Measurements from ENCODE around the gene OLIG2.

Gene OLIG2

DNA sequence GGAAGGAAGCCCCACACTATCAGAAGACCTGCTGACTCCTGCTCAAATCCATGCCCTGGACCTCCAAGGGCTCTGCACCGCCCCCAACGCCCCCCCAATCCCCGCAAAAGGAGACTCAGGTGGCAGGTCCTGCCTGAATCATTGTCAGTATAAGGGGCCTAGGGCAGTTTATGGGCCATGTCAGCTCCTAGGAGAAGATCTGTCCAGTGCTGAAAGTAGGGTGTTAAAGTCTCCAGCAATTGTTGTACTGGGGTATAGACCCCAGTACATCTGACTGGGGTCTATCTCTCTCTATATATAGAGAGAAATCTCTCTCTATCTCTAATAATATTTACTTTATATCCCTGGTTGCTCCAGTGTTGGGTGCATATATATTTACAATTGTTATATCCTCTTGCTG lies 12.1 kb upstream of the OLIG2 start:
- no peak overlapping the region for H3K4me3 Mint-ChIP-seq
- no peak overlapping the region for H3K27ac Mint-ChIP-seq
- peaks cover 53% of the 10 kb centered on the region for H3K27me3 Mint-ChIP-seq (ENCODE audit: low read depth)
- no peaks in the 10 kb centered on the region for H3K4me1 Mint-ChIP-seq (ENCODE audit: low read depth)
- no peaks in the 10 kb centered on the region for H3K9me3 Mint-ChIP-seq
- no peaks in the 10 kb centered on the region for H3K36me3 Mint-ChIP-seq (ENCODE audit: low read depth)

DNA sequence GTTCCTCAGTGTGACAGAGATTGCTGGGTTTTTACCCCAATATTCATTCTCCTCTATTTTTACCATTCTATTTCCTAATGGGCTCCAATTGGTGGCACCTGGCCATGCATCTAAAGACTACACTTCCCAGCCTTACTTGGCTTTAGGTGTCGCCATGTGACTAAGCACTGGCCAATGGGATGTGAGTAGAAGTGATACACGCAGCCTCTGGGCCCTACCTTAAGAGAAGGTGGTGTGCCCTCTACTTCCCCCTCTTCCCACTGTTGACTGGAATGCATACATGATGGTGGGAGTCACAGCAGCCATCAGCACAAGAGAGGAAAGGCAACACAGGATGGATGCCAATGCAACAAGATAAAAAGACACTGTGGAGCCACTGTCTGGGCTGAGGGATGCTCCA lies 11.4 kb upstream of the OLIG2 start:
- Mint-ChIP-seq H3K27me3 (ENCODE audit: low read depth) (peaks cover 57% of the 10 kb centered on the region), H3K36me3 (ENCODE audit: low read depth) (no peaks in the 10 kb centered on the region), H3K4me1 (ENCODE audit: low read depth) (peaks cover 2% of the 10 kb centered on the region), H3K9me3 (no peaks in the 10 kb centered on the region), H3K4me3 (no peak overlapping the region), H3K27ac (no peak overlapping the region)

DNA sequence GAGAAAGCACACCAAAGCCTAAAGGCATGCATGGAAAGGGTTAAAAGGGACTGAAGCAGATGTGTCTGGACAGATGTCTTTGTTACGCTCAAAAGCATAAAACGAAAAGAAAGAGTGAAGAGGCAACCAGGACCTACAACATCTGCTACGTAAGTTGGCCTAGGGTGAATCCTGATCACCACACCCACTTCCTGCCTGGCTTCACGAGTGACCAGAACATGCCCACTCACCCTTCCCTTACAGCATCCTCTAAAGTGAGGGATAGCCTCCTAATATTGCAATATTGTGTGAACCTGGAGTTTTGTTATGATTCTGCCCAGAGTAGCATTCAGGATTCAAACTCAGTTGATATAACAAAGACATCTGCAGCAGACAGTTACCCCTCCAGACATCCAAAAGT lies 10.6 kb upstream of the OLIG2 start:
- H3K9me3 Mint-ChIP-seq = no peaks in the 10 kb centered on the region
- H3K36me3 Mint-ChIP-seq (ENCODE audit: low read depth) = no peaks in the 10 kb centered on the region
- H3K27me3 Mint-ChIP-seq (ENCODE audit: low read depth) = peaks cover 61% of the 10 kb centered on the region
- H3K27ac Mint-ChIP-seq = no peak overlapping the region
- H3K4me1 Mint-ChIP-seq (ENCODE audit: low read depth) = peaks cover 5% of the 10 kb centered on the region
- no peak overlapping the region for H3K4me3 Mint-ChIP-seq

DNA sequence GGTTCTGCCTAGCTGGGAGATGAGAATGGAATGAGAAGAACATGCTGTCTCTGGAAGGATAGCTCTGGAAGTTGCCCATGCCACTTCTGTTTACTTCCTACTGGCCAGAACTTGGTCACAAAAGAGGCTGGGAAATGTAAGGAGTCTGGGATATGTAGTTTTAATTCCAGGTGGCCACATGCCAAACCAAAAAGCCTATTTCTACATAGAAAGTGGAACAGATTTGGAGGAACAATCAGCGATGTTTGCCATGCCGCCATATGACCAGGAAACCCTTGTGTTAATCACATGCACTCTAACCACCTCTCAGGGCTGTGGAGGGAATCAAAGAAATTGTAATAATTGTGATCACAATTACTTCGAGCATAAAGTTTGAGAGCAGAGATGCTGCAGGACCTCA lies 10.0 kb upstream of the OLIG2 start:
- Mint-ChIP-seq H3K9me3 (no peaks in the 10 kb centered on the region), H3K4me3 (no peak overlapping the region), H3K27ac (no peak overlapping the region), H3K36me3 (ENCODE audit: low read depth) (no peaks in the 10 kb centered on the region), H3K4me1 (ENCODE audit: low read depth) (peaks cover 9% of the 10 kb centered on the region), H3K27me3 (ENCODE audit: low read depth) (peaks cover 63% of the 10 kb centered on the region)

DNA sequence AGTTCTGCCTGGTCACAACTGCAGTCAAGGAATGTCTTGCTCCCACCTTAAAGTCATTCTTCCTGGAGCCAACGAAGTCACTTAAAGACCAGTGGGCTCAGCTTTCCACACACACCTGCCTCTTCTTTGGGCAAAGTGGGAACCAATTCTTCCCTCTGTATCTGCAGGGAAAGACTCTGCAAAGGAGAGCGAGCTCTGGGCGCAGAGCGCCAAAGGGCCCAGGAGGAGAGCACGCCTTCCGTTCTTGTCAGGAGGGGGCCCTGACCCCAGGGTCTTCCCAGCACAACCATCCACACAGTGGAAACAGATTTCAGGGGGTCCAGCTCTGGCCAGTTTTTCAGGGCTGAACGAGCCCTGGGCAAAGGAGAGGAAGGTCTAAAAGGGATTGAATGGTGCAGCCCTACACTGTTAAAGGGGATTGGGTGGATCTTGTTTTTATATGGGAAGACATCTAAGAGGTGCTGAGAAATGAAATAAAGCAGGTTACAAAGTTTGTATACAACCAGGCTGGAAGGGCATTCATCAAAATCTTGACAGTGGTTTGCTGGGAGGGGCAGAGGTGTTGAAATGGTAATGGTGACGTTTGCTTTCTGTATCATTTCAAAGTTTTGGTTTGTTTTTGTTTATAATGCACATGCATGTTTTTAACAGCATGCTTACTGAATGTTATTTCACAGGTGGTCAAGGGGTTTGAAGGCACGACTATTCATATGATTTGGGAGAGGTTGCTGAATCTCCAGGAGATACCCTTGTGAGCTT lies 6.8 kb upstream of the OLIG2 start:
- Mint-ChIP-seq H3K27me3 (ENCODE audit: low read depth) (peaks cover 79% of the 10 kb centered on the region), H3K9me3 (no peaks in the 10 kb centered on the region), H3K4me1 (ENCODE audit: low read depth) (peaks cover 14% of the 10 kb centered on the region), H3K36me3 (ENCODE audit: low read depth) (peaks cover 3% of the 10 kb centered on the region), H3K27ac (no peak overlapping the region), H3K4me3 (no peak overlapping the region)

DNA sequence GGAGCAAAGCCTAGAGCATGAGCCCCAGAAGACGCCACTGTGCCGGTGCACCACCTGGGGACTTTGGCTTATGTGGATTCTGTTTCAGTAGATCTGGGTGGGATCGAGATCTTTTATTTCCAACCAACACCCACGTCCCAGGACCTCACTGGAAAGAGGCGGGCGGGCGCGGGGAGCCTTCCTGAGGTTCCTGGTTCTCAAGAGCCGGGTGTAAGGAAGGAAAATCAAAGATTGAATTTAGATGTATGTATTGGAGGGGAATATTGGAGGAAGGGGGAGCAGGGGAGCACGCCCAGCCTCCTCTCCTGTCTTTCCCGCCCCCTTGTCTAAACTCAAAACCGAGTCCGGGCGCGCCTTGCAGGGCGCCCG lies 6.2 kb upstream of the OLIG2 start:
- peaks cover 86% of the 10 kb centered on the region for H3K27me3 Mint-ChIP-seq (ENCODE audit: low read depth)
- H3K27ac Mint-ChIP-seq = no peak overlapping the region
- H3K36me3 Mint-ChIP-seq (ENCODE audit: low read depth) = peaks cover 5% of the 10 kb centered on the region
- peaks cover 16% of the 10 kb centered on the region for H3K4me1 Mint-ChIP-seq (ENCODE audit: low read depth)
- no peak overlapping the region for H3K4me3 Mint-ChIP-seq
- no peaks in the 10 kb centered on the region for H3K9me3 Mint-ChIP-seq

DNA sequence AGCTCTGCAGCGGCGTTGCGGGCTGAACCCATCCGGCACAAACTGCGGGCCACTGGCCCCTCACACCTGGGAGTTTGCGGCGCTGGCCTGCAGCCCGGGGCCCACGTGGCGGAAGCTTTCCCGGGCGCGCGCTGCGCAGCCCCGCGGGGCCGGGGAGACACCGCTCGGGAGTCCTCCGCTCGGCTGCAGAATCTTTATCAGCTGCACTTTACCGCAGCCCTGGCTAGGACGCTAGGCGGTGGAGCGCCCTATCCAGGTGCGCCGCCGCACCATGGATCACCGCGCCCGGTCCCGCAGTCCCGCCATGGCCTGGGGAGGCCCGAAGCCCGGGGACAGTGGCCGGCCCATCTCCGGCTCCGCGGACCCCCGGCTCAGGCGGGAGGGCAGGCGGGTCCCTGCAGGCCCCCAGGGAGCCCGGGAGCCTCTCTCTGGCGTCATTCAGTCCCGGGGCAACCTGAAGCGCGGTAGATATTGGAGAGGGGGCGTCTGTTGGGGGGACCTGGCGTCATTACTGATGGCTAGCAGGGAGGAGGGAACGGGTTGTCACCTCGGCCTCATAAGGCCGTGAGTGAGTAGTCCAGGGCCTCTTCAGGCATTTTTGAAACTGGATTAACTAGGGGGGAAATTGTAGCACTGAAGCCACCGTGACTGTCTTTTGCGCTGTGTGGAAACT lies 5.7 kb upstream of the OLIG2 start:
- Mint-ChIP-seq H3K9me3 (no peaks in the 10 kb centered on the region), H3K27me3 (ENCODE audit: low read depth) (peaks cover 90% of the 10 kb centered on the region), H3K4me1 (ENCODE audit: low read depth) (peaks cover 16% of the 10 kb centered on the region), H3K4me3 (no peak overlapping the region), H3K36me3 (ENCODE audit: low read depth) (peaks cover 5% of the 10 kb centered on the region), H3K27ac (no peak overlapping the region)

DNA sequence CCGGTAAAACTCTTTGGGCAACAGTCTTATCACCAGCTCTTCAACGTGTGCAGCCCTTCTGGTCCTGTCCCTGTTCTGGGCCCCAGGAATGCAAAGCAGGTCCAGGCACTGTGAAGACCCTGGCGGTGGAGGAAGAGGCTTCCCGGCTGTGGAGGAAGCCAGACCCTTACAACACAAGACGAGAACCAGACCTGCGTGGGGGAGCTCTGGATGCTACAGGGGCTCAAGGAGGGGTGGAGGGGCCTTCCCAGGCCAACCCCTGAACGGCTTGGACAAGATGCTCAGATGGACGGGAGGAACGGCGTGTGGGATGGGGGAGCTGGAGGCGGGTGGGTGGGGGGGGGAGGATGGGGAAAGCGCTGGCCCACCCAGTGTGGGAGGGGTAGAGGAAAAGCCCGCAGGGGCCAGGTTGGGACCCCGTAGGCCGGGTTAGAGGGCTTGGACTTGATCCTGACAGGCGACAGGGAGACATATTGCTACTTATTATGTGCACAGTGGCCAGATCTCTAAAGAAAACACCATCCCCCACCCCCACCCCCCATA lies 5.1 kb upstream of the OLIG2 start:
- H3K27ac Mint-ChIP-seq = no peak overlapping the region
- peaks cover 16% of the 10 kb centered on the region for H3K4me1 Mint-ChIP-seq (ENCODE audit: low read depth)
- peaks cover 88% of the 10 kb centered on the region for H3K27me3 Mint-ChIP-seq (ENCODE audit: low read depth)
- no peak overlapping the region for H3K4me3 Mint-ChIP-seq
- no peaks in the 10 kb centered on the region for H3K9me3 Mint-ChIP-seq
- peaks cover 5% of the 10 kb centered on the region for H3K36me3 Mint-ChIP-seq (ENCODE audit: low read depth)

DNA sequence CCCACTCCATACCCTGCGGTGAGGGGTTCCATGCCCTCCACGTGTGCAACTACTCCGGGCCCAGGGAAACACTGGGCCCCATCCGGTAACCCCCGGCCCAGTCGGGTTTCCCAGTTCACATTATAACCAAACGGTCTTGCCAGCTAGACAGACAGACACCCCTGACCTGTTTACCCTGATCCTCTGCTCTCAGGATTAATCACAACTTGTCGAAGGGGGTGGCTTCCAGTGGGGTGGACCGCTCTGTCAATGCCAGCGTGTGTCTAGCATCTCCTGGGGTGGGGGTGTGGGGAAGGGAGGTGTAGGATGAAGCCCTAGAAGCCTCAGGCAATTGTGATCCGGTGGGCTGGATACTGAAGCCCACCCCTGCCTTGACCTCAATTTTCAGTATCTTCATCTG lies 4.6 kb upstream of the OLIG2 start:
- no peak overlapping the region for H3K27ac Mint-ChIP-seq
- H3K27me3 Mint-ChIP-seq (ENCODE audit: low read depth) = peaks cover 87% of the 10 kb centered on the region
- H3K36me3 Mint-ChIP-seq (ENCODE audit: low read depth) = peaks cover 6% of the 10 kb centered on the region
- peaks cover 16% of the 10 kb centered on the region for H3K4me1 Mint-ChIP-seq (ENCODE audit: low read depth)
- H3K9me3 Mint-ChIP-seq = no peaks in the 10 kb centered on the region
- no peak overlapping the region for H3K4me3 Mint-ChIP-seq

DNA sequence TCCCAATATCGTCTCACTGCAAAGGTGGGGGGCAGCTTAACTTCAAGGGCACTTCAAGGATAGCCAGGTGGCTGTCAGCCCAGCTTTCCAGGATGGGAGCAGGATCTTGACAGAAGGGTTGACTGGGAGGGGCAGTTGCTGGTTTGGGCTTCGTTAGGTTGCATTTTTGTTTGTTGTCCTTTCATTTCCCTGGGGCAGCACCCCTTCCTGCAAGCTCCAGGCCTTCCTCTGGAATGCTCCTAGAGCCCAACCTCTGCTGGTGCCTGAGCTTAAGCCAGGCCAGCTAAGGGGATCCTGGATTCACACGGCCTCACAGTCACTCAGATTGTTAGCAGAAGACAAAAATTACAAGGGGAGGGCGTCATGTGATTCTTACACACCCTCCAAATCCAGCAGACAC lies 4.1 kb upstream of the OLIG2 start:
- no peak overlapping the region for H3K27ac Mint-ChIP-seq
- H3K4me3 Mint-ChIP-seq = no peak overlapping the region

DNA sequence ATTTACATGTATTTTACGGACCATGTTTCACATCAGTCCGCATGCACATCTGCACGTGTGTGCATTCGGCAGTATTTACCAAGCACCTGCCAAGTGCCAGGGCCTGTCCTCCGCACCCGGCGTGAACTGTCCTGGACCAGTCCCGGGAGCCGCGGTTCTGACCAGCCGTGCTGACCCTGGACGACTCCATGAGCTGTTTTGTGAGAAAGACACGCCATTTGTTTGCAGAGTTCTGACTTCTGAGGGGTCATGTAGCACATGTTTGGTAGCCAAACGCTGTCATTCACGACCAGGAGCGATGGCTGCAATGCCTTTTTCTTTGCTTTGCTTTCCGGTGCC lies 3.3 kb upstream of the OLIG2 start:
- Mint-ChIP-seq H3K4me3 (peak overlapping the region; percentile 48), H3K36me3 (ENCODE audit: low read depth) (peaks cover 6% of the 10 kb centered on the region), H3K4me1 (ENCODE audit: low read depth) (peaks cover 18% of the 10 kb centered on the region)

More for the DNA sequence above, 4.1 kb upstream of the OLIG2 start:
- Mint-ChIP-seq H3K27me3 (ENCODE audit: low read depth) (peaks cover 87% of the 10 kb centered on the region), H3K9me3 (no peaks in the 10 kb centered on the region), H3K36me3 (ENCODE audit: low read depth) (peaks cover 6% of the 10 kb centered on the region), H3K4me1 (ENCODE audit: low read depth) (peaks cover 18% of the 10 kb centered on the region)

DNA sequence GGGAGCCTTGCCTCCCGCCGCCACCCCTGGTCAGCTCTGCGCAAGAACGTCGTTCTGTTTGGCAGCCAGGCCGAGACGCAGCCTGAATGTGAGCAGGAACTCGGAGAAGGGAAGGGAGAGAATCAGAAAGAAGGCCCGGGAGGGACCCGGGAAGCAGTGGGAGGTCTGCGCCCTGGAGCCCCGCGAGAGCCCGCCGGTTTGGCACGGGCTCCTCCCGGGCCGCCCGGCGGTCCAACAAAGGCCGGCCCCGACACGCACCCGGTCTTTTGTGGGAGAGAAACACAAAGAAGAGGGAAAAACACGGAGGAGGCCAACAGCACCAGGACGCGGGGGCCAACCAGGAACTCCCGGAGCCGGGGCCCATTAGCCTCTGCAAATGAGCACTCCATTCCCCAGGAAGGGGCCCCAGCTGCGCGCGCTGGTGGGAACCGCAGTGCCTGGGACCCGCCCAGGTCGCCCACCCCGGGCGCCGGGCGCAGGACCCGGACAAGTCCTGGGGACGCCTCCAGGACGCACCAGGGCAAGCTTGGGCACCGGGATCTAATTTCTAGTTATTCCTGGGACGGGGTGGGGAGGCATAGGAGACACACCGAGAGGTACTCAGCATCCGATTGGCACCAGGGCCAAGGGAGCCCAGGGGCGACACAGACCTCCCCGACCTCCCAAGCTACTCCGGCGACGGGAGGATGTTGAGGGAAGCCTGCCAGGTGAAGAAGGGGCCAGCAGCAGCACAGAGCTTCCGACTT lies 2.7 kb upstream of the OLIG2 start:
- Mint-ChIP-seq H3K27me3 (ENCODE audit: low read depth) (peaks cover 82% of the 10 kb centered on the region), H3K9me3 (no peaks in the 10 kb centered on the region), H3K4me3 (peak overlapping the region; percentile 48), H3K4me1 (ENCODE audit: low read depth) (peaks cover 18% of the 10 kb centered on the region), H3K27ac (peak overlapping the region; percentile 69), H3K36me3 (ENCODE audit: low read depth) (peaks cover 6% of the 10 kb centered on the region)

More for the DNA sequence above, 3.3 kb upstream of the OLIG2 start:
- peak overlapping the region; percentile 69 for H3K27ac Mint-ChIP-seq
- H3K9me3 Mint-ChIP-seq = no peaks in the 10 kb centered on the region
- peaks cover 85% of the 10 kb centered on the region for H3K27me3 Mint-ChIP-seq (ENCODE audit: low read depth)

DNA sequence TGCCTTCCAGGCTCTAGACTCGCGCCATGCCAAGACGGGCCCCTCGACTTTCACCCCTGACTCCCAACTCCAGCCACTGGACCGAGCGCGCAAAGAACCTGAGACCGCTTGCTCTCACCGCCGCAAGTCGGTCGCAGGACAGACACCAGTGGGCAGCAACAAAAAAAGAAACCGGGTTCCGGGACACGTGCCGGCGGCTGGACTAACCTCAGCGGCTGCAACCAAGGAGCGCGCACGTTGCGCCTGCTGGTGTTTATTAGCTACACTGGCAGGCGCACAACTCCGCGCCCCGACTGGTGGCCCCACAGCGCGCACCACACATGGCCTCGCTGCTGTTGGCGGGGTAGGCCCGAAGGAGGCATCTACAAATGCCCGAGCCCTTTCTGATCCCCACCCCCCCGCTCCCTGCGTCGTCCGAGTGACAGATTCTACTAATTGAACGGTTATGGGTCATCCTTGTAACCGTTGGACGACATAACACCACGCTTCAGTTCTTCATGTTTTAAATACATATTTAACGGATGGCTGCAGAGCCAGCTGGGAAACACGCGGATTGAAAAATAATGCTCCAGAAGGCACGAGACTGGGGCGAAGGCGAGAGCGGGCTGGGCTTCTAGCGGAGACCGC lies 2.0 kb upstream of the OLIG2 start:
- Mint-ChIP-seq H3K4me1 (ENCODE audit: low read depth) (peaks cover 18% of the 10 kb centered on the region), H3K36me3 (ENCODE audit: low read depth) (peaks cover 6% of the 10 kb centered on the region), H3K27ac (peak overlapping the region; percentile 70), H3K4me3 (no peak overlapping the region), H3K27me3 (ENCODE audit: low read depth) (peaks cover 82% of the 10 kb centered on the region), H3K9me3 (no peaks in the 10 kb centered on the region)
